Suppressor macrophage treated with lipopolysaccharide for 4 hours (primary cell): ENCODE data around the gene MET.
A peak's percentile ranks its signal among the peaks of the same experiment; 100 is the strongest.
"Not testable (repeated sequence)": the region's sequence is repeated elsewhere in the genome, so short reads cannot be mapped to it uniquely, and the experiment has no call there.

Experiments
- DNase-seq: peaks from one replicate; pipeline ENCODE4 v3.0.0-alpha.2; 2020

The MET gene

GRCh38 chr7:116728413-116728812 lies 56.4 kb downstream of the MET start:
- no peak for DNase-seq

- no peak for DNase-seq
Observed at GRCh38 chr7:116730097-116731022, 58.4 kb downstream of the MET start.

DNA sequence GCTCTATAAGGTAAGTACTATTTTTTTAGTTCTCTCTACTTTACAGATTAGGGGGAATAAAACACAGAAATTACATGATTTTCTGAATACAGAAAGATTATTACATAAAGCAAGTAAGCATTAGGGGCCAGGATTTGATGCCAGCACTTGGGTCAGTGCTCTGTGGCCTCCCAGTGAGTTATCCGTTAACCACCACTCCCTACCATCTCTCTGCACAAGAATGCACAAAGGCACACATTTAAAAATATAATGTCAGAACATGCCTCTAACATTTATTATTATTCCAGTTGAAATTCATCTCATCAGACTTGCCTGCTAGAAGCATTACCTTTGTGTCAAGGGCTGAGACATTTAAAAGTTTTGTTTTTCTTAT lies 59.0 kb downstream of the MET start:
- DNase-seq: no peak

DNA sequence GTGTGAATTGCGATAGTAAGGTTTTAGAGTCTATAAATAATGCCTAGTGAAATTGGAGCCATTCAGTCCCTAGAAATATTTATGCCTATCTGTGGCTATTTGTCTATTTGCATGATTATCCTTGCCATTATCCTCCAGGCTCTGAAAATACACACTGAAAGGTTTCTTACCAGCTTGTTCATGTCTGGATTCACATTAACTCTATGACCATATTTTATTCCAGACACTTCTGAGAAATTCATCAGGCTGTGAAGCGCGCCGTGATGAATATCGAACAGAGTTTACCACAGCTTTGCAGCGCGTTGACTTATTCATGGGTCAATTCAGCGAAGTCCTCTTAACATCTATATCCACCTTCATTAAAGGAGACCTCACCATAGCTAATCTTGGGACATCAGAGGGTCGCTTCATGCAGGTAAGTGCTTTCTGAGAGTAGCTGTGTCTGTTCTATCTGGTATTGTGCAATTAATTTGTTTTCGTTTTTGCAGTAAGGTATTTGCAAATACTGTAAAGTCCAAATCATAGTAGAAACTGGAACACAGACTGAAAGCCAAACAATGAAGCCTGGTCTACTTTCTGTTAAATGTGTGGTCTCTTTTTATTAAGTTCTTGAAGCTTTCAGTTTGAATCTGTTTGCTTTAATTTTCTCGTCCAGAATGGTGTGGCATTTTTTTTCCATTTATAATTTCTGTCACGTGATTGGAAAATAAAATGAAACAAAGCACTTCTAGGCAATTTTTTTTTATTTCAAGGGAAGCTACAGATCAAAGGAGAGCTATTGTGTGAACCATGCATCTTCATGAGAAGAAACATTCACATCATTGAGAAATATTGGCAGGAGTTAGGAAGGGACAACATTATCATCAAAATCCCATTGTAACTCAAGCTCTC lies 59.7 kb downstream of the MET start:
- no peak for DNase-seq

GRCh38 chr7:116732788-116733694 lies 61.0 kb downstream of the MET start:
- no peak for DNase-seq

- DNase-seq: peak; percentile 26
Observed at GRCh38 chr7:116733924-116734580, 62.1 kb downstream of the MET start.

DNA sequence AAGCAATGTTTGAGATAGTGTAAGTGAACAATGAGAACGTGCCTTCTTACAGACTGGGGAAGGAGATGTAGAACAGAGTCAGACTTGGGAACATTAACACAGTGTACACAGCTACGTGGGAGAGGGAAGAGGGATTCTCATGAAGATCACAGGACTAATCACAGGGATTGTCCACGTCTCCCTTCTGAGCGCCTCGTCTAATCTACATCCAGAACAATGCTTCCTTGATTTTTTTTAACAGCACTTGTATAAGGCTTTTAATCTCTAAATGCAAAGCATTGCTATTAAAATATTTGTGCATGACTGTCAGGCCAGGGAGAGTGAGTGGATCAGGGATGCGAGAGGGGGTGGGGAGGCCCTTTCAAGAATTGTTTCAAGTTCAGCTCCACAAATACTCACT lies 62.7 kb downstream of the MET start:
- no peak for DNase-seq

DNA sequence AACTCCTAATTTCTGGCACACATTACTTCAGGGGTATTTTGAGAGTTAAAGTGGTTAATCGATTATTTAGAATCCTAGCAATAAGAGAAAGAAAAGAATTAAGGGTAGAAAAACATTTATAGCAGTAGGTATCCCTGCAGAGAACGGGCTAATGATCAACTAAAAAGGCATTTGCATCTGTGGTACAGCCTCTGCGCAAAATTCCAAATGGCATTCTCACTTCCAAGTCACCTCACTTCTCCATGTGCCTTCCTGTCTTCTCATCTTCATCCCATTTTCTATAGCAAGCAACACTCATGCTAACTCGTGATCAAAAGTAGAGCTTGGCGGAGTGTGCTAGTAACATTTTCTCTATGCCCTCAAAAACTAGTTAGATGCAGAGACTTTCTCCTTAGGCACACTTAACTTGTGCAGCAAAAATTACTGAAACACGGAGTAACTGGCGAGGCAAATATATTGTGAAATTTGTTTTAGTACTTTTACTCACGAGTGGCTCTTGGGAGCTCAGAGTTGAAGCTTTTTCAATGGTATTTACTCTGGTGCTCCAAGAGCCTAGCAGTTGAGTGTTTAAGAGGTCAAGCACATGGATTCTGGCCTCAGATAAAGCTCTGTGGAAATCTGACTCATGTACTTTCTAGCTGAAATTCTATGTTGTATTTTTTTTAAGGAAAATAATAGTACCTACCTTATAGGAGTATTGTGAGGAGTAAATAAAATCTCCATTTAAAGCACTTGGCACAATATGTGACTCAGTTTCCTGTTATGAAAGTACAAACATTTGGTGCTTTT lies 65.1 kb downstream of the MET start:
- DNase-seq: no peak

GRCh38 chr7:116738378-116738777 lies 66.4 kb downstream of the MET start:
- no peak for DNase-seq

GRCh38 chr7:116739307-116739706 lies 67.3 kb downstream of the MET start:
- DNase-seq: no peak

DNA sequence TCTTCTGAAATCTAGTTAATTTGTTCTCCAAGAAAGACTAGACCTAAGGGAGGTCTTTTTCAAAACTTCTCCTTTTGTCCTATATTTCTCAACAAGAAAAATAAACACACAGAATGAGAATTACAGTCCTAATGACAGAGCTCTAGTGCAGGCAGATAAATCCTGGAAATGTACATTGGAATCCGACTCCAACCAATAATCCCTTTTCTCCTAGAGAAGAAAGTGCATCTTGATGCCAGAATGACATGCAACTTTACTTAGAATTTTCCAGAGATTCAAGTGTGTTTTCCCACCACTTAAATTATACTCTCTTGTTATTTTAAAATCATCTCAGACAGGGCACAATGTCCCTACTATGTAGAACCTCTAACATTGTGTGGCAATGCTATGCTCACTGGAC lies 68.2 kb downstream of the MET start:
- no peak for DNase-seq

- DNase-seq: no peak
Observed at GRCh38 chr7:116740755-116741462, 68.9 kb downstream of the MET start.

DNA sequence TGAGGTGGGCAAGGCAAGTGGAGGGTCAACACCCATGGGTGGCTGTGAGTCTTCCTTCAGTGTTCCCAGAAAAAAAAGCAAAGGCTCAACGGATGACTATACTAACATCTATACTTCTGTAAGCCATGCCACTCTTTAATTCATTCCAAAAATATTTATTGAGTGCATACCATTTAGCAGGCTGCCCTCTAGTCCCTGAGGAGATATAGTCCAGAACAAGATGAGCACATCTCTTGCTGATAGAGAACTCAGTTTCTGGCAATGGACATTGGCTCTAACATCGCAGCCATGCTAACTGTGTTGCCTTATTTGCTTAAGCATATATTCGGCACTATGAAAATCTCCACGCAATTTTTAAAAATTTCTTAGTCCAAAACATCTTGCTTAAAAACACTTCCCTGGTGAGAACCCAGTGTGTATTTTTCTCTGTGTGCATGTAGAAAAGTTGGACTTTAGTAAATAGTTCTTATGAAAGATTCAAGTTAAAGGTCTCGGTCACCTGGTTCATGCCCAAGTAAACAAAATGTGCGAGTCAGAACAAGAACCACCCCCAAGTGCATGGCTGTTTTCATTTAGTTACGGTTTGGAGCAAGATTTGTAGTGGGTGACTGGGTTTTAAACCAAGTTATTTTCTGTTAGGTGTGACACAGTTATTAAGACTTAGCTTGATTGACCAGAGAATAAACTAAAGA lies 69.8 kb downstream of the MET start:
- no peak for DNase-seq

DNA sequence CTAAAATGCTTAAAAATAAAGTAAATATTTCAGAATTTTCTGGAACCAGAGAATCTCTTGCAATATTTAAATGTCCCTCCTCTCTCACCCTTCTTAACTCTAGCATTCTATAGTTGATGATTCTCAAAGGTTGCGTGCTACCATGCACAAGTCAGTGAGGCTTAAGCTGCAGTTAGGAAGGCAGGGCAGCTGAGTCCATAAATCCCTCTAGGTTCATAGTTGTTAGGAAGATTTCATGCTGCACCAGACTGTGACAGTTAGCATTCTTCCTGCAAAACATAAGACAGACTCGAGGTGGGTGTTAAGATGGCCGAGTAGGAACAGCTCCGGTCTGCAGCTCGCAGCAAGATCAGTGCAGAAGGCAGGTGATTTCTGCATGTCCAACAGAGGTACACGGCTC lies 70.6 kb downstream of the MET start:
- no peak for DNase-seq

GRCh38 chr7:116743835-116744234 lies 71.8 kb downstream of the MET start:
- DNase-seq: not testable (repeated sequence)

DNA sequence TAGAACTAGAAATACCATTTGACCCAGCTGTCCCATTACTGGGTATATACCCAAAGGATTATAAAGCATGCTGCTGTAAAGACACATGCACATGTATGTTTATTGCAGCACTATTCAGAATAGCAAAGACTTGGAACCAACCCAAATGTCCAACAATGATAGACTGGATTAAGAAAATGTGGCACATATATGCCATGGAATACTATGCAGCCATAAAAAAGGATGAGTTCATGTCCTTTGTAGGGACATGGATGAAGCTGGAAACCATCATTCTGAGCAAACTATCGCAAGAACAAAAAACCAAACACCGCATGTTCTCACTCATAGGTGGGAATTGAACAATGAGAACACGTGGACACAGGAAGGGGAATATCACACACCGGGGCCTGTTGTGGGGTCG lies 74.4 kb downstream of the MET start:
- DNase-seq: not testable (repeated sequence)

DNA sequence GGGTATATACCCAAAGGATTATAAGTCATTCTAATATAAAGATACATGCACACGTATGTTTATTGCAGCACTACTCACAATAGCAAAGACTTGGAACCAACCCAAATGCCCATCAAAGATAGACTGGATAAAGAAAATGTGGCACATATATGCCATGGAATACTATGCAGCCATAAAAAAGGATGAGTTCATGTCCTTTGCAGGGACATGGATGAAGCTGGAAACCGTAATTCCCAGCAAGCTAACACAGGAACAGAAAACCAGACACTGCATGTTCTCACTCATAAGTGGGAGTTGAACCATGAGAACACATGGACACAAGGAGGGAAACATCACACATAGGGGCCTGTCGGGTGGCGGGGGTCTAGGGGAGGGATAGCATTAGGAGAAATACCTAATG lies 79.1 kb downstream of the MET start:
- not testable (repeated sequence) for DNase-seq

- no peak for DNase-seq
Observed at GRCh38 chr7:116752305-116753074, 80.5 kb downstream of the MET start.

DNA sequence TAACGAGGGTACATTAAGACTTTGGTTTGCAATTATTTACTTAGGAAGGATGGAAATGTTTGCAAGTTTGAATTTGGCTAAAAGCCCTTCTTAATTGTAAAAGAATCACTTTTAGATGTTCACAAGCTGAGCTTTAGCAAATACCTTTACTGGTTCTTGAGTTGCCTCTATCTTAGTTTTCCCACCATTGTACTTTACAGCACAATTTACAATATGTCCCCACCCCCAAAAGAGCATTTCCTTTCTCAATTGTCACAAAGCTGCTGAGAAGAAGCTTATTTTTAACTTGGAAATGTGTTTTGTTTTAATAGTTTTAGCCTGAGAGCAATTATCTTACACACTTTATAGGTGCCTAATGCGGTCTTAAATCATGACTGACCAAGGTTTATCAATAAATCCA lies 81.1 kb downstream of the MET start:
- DNase-seq: no peak
